NCI-H1694 treated with DMSO at 0.1 percent for 48 hours (cell line): ENCODE measurements around the gene HIVEP1.
A peak's percentile ranks its signal among the peaks of the same experiment; 100 is the strongest.

ENCODE experiments used
- DNase-seq: peaks from one replicate; lab custom pipeline; 2025; lab: John Stamatoyannopoulos, UW

The HIVEP1 gene

DNA sequence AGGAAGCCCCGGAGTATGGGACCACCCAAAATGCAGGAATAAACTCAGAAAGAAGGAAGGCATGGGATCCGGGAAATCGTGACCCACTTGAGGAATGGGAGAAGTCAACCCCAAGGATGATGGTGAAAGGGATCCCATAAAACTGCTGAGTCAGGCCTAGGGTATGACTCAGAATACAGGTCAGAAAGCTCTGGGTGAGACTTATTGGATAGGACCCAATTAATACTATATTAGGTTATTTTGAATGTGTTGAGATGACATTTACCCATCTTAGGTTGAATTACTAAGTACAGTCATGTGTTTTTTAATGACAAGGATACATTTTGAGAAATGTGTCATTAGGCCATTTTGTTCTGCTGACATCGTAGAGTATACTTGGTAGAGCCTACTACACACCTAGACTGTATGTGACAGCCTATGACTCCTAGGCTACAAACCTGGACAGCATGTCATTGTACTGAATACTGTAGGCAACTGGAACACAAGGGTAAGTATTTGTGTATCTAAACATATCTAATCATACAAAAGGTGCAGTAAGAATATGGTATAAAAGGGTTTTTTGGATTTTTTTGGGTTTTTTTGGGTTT lies 17.1 kb upstream of the HIVEP1 start:
- no peak for DNase-seq

DNA sequence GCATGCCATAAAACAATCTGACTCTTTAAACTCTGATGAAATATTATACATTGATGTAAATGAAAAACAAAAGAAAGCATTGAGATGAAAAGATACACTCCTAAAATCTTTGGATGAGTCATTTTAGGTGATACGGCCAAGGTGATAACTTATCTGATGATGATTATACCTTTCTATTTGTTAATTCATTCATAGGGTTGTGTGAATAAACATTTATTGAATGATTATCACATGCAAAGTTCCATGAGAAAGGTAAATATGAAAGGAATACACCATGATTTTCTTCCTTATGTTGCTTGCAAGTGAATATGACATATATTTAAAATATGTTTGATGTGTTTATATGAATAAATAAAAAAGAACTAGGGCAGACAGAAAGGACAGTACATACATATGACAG lies 15.4 kb upstream of the HIVEP1 start:
- DNase-seq, result no peak

DNA sequence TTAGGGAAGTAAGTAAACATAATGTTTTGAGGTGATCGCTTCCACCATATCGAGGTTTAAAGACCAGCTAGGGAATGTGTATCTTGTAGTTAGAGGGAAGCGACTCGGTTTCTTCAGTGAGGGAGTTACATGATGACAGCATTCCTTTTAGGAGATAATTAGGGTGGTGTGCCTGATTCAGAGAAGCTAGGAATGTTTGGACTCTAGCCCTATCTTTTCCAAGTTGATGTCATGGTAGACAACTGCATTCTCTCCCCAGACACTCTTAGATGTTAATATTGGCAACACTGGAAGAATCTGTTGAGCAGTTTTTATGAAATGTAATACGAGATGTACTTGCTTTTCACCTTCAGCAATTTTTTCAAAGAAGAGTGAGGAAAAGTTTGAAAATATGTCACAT lies 12.9 kb upstream of the HIVEP1 start:
- no peak for DNase-seq

DNA sequence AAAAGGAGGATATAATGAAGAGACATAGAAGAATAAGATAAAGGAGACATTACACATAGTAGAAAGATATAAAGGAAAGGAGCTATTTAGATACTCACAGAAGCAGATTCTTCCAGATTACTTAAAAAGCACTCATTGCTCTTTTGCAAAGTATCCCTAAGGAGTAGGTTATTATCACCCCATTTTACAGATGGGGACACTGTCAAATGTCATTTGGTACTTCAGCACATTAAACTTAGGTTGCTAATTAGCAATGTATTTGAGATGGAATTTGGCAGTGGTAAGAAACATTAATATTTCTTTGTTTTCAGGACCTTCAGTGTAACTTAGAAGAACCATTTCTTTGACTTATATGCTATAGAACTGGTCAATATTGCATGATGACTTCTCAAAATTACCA lies 11.9 kb upstream of the HIVEP1 start:
- DNase-seq, result no peak

DNA sequence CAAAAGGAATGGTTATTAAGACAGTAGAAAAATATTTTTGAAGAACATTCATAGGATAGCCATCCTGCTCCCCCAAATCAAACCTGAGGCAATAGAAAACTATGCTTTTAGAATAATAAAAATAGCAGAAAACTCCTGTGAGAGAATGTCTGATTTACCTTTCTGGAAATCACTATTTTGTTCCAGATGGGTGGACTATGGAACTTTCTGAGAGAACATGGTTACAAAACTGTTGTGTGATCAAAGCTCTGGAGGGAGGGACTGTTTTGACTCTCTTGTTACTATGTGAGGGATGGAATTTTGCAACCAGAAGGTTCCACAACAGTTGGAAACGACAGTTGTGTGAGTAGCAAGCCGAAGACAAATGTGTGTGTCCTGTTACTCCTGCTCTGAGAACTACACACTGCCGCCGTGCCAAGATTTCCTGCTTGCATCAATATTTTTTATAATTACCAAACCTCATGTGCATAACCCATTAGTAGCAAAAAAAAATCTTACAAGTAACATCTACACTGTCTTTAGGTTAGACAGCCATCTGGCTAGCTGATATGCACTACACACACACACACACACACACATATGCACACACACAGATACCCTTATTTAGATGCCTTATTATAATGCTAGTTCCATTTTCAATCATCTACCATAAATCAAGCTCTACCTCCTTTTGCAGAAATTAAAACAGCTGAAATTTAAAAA lies 11.0 kb upstream of the HIVEP1 start:
- no peak for DNase-seq

DNA sequence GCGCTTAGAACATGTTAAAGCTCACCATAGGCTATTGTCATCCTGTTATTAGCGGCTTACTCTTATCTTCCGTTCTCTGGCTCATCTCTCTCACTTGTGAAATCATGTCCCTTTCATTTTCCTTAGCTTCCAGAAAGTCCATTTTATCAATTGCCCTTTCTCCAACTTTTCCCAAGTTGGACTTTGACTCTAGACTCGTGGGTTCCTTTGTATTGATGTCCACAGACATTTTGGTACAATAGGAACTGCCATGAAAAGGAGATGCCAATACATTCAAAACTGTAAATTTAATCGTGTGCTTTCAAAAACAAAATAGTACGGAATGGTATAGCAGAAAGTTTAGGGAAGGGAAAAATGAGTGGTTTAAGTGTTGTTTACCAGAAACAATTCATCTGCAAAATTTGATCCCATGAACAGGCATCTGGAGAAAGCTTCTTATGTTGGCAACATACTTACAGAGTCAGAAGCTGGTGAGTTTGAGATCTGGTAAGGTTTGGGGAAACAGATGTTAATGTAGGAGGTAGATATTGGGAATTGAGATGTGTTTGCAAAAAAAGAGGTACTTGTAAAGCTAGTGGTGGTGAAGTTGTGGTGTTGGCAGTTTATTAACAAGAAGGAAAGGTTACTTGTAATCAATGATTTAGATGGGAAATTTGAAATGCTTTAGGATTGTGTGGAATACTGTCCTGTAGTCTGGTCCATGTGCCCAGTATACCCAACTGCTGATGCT lies 10.2 kb upstream of the HIVEP1 start:
- DNase-seq, result no peak

DNA sequence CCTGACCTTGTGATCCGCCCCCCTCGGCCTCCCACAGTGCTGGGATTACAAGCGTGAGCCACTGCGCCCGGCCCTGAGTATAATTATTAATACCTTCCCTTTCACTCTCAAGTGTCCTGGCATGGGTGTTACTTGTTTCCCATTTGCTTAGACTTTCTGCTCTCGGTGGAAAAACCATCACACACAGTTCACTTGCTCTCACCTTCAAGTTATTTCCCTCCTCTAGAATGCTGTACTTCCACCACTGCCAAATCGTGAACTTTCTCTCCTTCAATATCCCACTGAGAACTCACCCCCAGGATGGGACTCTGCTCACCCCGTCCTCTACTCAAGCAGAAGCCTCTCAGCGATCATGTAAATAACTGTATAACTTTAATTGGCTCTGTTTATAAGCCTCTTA lies 4.6 kb upstream of the HIVEP1 start:
- DNase-seq, result no peak

DNA sequence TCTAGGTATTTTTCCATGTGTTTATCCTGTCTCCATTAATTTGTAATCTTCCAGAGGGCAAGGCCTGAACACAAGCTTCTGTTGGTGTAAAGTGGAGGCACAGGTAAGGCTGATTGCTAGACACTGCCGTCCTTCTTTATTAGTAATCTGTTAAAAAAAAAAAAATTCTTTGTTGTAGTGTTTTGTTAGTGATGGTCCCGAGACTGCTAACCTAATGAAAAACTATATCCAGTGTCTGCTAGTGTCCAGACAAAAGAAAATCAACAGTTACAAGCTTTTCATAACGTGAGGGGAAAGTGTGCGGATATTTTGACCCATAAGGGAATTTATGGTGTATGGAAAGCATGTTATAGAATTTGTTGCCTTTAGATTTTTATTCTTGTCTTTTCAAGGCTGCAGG lies 4.2 kb upstream of the HIVEP1 start:
- DNase-seq, result no peak

DNA sequence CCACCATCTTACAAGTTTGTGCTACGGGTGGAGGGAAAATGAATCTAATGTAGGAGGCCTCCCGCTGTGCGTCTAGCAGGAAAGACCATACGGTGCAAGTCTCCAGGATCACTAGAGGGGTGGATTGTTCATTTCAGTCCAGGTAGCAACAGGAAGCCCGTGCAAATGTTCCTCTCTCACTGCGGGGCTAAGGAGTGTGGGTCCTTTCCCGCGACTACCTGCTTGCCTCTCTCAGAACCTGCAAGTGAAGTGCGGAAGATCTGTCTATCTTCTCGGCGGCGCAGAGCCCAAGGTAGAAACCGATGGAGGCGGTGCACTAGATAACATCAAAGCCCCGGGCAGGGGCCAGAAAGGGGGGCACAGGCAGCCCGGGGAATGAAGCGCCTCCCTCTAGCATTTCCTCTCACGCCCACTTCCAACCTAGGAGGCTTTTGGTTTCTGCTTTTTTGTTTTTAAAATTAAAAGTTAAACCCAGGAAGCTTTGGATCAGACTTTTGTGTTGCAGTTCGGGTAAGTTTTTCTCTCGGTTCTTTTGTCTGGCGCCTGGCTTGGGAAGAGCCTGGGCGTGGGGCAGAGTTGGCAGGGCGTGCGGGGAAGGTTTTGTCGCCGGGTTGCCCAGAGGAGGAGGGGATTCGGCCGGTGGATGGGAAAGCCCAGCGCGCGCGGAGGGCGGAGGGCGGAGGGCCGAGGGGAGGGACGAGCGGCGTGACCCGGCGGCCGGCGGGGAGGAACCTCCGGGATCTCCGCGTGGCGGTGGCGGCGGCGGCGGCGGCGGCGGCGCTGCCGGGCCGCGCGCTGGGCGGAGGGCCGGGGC lies 3.5 kb upstream of the HIVEP1 start:
- DNase-seq, result peak; percentile 7

DNA sequence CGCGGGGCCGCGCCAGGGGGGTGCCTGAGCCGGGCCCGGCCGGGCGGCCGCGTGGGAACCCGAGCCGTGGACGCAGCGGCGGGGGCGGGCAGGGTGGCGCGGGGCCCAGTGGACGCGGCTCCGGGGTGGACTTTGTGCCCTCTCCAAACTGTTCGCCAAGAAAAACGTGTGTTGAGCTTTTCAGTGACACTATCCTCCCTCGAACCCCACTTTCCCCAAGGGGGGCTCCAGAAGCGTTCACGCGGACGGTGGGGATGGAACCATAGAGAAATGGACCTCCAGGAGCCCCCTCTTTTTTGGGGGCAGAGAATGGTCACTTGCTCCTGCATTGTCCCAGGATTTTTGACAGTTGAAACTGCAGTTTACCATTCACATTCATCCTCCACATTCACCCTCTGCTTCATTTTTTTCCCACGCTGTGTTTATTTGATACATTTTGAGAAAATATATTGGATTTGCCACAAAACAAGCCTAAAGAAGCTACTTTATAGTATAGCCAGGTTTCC lies 2.9 kb upstream of the HIVEP1 start:
- no peak for DNase-seq

DNA sequence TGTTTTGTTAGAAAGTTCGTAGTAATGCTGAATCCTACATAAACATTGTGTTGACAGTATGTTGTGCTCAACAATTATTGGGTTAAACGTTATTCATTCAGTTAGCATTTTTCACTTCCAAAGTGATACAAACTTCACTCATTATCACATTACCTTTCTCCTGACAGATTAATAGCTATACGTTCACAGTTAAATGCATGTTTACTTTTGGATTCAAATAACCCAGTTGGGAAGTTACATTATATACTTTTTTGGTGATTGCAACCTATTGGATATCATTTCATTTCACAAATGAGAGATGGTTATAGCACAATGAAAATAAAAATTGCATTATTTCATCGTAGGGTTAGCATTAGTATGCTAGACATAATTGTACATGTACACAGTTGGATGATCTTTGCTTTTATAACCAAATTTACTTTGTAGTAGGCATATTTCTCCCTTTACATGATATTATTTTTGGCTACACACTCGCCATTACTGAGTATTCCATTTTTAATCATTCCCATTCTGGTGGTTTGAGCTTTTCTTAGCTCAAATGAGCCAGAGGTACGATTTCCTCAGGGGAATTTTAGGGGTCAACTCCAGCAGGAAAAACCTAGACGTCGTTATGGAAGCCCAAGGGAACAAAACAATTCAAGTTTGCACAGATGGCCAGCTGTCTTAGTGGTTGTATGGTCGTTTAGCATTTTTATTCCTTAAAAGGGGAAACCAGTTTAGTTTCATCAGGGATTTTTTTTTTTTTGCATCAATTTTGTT lies 2.1 kb upstream of the HIVEP1 start:
- DNase-seq, result no peak

DNA sequence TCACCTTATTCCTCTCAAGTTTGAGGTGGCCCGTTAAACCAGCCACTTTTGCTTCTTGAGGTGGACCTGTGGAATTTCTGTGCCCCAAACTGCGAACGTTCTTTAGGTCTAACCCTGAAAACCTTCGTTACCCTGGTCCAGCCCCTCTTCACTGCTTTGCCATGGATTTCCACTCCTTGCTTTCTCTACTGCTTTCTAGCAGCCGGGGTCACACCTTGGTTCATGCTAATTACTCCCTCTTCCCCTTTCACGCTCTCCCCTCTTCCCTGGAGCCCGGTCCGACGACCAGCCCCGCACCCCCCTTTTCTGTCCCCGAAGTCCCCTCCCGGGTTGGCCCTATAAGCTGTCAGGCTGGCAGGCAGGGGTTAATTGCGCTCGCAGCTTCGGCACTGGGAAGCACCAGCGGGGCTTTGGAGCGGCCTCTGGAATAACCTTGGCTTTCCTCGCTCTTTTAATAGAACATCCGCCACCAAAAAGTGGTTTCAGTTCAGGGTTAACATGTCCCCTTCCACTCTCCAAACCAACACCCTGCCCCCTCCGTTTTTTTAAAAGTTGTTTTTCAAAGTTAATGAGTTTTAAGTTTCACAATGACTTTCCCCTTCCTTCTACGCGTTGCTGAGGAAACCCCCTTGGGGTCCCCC lies 1.4 kb upstream of the HIVEP1 start:
- DNase-seq, result peak; percentile 55

DNA sequence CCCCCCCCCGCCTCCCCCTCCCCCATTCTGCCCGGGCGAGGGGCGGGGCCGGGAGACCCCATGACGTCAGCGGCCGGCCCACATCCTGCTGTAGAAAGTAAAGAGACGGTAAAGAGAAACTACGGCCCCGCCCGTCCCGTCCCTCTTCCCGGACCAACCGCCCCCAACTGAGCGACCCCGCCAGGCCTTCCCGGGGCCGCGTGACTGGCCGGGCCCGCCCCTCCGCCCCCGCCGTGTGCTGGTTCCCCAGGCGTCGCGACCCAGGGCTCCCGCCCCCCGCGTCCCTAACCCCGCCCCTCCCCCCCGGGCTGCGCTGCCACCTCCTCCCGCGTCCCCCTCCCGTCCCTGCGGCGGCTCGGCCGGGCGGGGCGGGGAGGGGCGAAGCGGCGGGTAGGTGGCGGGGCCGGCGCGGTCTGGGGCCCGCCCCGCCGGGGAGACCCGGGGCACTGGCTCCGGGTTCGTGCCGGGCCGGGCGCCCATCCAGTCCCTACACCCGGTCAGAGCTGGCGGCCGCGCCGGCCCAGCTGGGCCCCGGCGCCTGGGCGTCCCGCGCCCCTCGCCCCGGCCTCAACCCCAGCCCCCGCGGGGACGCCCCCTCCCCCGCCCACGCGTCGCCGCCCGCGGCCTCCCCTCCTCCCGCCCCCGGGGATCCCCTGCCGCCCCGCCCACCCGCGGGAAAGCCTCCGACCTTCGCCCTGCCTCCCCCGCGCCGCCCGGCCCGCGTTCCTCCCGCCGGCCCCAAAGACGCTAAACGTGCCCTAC lies 655 bp upstream of the HIVEP1 start:
- no peak for DNase-seq

DNA sequence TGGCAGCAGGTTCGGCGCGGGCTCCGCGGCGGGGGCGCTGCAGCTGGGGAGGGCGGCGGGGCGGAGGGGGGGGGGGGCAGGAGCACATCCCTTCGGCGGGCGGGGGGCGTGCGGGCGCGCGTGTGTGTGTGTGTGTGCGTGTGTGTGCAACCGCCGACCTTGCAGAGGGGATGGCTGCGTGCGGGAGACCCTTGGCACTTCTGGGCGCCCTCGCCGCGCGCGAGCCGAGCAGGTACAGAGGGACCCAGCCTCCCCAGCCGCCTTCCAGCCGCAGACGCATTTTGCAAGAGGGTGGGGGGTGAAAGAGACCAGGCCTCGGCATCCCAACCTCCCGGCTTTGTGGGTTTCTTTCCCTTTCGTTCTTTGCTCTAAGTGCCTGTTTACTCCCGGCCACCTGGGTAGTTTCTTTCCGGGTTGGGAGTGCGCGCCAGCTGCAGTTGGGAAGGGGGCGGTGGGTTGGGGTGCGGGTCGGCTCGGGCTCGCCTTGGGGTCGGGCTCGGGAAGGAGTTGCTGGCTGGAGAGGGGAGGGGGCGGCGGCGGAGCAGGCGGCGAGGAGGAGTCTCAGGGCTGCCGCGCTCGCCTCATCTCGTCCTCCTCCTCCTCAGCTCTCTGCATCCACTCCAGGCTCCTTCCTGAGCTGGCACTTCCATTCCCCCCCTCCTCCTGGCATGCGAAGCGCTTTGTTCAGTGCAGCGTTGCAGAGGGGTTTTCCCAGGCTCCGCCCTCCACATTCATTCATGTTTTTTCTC lies 620 bp downstream of the HIVEP1 start:
- peak; percentile 26 for DNase-seq

DNA sequence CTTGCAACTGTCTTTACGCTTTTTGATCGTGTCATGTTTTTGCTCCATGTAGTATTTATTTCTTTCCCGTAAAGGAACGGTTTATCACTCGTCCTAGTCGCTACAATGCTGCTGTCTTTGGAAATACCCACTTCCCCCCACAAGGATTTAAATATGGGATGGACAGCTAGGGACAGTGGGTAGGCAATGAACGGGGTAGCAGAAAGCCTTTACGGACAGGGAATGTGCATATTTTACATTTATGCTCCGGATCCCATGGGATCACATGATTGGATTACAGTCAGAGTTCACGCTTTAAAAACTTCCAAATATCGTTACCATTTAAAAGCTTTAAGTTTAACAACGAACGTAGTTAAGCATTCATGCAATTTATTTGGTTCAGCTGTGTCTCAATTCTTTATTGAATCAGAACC lies 1.2 kb downstream of the HIVEP1 start:
- DNase-seq, result no peak

DNA sequence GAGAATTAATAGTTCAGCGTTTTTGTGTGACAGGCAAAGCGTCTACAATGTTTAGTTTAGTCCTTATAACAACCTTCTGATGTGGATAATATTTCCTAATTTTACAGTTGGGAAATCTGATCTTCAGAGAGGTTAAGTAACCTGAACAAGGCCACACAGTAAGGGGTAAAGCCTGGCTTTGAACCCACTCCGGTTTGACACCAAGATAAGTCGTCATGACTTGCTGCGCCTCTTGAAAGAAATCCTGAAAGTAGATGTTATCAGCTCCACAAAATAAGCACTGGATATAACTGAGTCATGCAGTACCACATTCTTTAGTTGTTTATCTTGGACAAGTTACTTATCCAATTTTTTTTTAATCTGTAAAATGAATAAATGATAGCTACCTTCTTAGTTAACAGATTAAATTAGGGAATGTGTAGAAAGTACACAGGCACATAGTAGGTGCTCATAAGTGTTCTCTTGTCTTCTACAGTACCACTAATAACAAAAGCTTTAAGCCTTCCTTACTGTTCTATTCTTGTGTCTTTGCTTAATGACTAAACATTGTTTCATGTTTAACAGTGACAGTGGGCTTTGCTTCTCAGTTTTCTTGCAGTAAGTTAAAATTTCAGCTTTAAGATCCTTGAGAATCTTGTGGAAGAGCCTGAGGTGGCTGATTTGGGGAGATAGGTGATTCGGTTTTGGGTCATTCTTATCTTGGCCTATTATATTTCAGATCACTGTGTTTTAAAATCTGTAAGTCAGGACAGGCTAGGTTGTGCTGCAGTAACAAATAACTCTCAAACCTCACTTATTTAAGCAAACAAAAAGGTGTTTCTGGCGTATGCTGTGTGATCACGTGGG lies 2.1 kb downstream of the HIVEP1 start:
- DNase-seq, result no peak

DNA sequence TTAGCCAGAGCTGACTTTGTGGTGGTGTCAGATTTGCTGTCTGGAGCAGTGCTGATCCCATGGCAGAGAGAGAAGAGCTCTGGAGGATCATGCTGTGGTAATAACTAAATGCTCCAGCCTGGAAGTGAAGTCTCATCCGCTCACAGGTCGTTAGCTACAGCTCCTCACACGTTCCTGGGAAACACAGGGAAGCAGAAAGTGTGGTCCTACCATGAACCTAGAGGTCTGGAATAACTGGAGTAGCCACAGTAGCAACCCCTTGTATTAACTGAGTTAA lies 2.7 kb downstream of the HIVEP1 start:
- no peak for DNase-seq

DNA sequence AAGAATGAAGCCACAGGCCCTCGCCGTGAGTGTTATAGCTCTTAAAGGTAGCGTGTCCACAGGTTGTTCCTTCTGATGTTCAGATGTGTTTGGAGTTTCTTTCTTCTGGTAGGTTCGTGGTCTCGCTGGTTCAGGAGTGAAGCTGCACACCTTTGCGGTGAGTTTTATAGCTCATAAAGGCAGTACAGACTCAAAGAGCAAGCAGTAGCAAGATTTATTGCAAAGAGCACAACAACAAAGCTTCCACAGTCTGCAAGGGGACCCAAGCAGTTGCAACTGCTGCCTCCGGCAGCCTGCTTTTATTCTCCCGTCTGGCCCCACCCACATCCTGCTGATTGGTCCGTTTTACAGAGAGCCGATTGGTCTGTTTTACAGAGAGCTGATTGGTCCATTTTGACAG lies 5.2 kb downstream of the HIVEP1 start:
- DNase-seq, result no peak

DNA sequence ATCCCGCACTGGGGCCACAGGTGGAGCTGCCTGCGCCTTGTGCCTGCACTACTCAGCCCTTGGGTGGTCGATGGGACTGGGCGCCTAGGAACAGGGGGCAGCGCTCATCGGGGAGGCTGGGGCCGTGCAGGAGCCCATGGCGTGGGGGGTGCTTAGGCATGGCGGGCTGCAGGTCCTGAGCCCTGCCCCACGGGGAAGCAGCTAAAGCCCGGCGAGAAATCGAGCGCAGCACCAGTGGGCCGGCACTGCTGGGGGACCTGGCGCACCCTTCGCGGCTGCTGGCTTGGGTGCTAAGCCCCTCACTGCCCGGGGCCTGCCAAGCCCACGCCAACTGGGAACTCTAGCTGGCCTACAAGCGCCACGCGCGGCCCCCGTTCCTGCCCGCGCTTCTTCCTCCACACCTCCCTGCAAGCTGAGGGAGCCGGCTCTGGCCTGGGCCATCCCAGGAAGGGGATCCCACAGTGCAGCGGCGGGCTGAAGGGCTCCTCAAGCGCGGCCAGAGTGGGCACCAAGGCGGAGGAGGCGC lies 5.8 kb downstream of the HIVEP1 start:
- no peak for DNase-seq
